K562 (cell line): ENCODE results near the gene GATA2. TPM values are rescaled to one million over a fixed set of nuclear protein-coding genes. Genes with fewer than 3 reads are reported as not detected.
A peak's percentile ranks its signal among the peaks of the same experiment; 100 is the strongest.

Experiments used
- ATF7 ChIP-seq: fragments of 450-650 bp; IDR thresholded peaks from 2 replicates; pipeline ENCODE4 v1.7.1; 2014; ENCODE audit warnings: mild to moderate bottlenecking, moderate library complexity
- BCL6 ChIP-seq: fragments of 250-450 bp; sonication (Bioruptor Pico); IDR thresholded peaks from 2 replicates; pipeline ENCODE4 v1.4.0; 2020
- DDX20 ChIP-seq: fragments of 450-650 bp; IDR thresholded peaks from 2 replicates; pipeline ENCODE4 v1.6.1; 2016; ENCODE audit warnings: missing genetic modification characterization, low read depth, mild to moderate bottlenecking, missing compliant biosample characterization, moderate library complexity
- ELF1 ChIP-seq: fragments of 200-800 bp; sonication (Bioruptor generic); IDR thresholded peaks from 2 replicates; pipeline ENCODE4 v1.6.1; 2016; ENCODE audit warnings: missing genetic modification characterization, missing compliant biosample characterization
- HEY1 ChIP-seq: fragments of 250-450 bp; sonication (Bioruptor Pico); IDR thresholded peaks from 2 replicates; pipeline ENCODE4 v1.5.0; 2020; ENCODE audit warnings: mild to moderate bottlenecking, moderate library complexity, borderline replicate concordance
- IRF2 ChIP-seq: sonication (generic); formaldehyde crosslinking; IDR thresholded peaks from 2 replicates; pipeline ENCODE4 v1.8.1; 2022; ENCODE audit warnings: mild to moderate bottlenecking, missing genetic modification reagents
- JUND ChIP-seq, 2 experiments: IDR thresholded peaks; 2 replicates in 1 of 2; 3 replicates in 1 of 2; pipeline ENCODE4 v1.6.1; 2011; ENCODE audit warnings: borderline replicate concordance in 2 of 2, low read depth in 2 of 2, low read length in 2 of 2, improper control_type of control experiment in 1 of 2, missing biosample characterization in 1 of 2, missing genetic modification characterization in 1 of 2, missing genetic modification reagents in 1 of 2
- KAT8 ChIP-seq: fragments of 450-650 bp; IDR thresholded peaks from 2 replicates; pipeline ENCODE4 v1.6.1; 2016; ENCODE audit warnings: low read depth, mild to moderate bottlenecking
- MCM3 ChIP-seq: fragments of 450-650 bp; IDR thresholded peaks from 2 replicates; pipeline ENCODE4 v1.6.1; 2016
- POLR2B ChIP-seq: fragments of 450-650 bp; IDR thresholded peaks from 2 replicates; pipeline ENCODE4 v1.6.1; 2018; ENCODE audit warnings: low read depth; ENCODE audit not compliant: partially characterized antibody
- RB1 ChIP-seq: fragments of 450-650 bp; IDR thresholded peaks from 2 replicates; pipeline ENCODE4 v1.6.1; 2017; ENCODE audit warnings: low read depth, mild to moderate bottlenecking
- SMARCA5 ChIP-seq: fragments of 450-650 bp; IDR thresholded peaks from 2 replicates; pipeline ENCODE4 v1.6.1; 2016
- ZC3H8 ChIP-seq: fragments of 450-650 bp; IDR thresholded peaks from 2 replicates; pipeline ENCODE4 v1.6.1; 2017
- ZNF408 ChIP-seq: fragments of 250-450 bp; sonication (Bioruptor Pico); IDR thresholded peaks from 2 replicates; pipeline ENCODE4 v1.4.0; 2020; ENCODE audit warnings: low read depth, mild to moderate bottlenecking, moderate library complexity
- ZNF551 ChIP-seq: fragments of 250-450 bp; sonication (Bioruptor Pico); IDR thresholded peaks from 2 replicates; pipeline ENCODE4 v1.5.0; 2021; ENCODE audit warnings: mild to moderate bottlenecking, moderate library complexity
- polyA plus RNA-seq, 8 experiments: library from polyadenylated mRNA; depleted of rRNA in 4 of 8; stranded (reverse) in 5 of 8; unstranded in 3 of 8; fragments of >200 nt; fragmentation: Nextera tagmentation in 2 of 8; fragmentation: Illumina TruSeq in 1 of 8; extraction: Ambion mirVana in 2 of 8; extraction: Trizol in 1 of 8; gene quantifications; 2 replicates each; pipeline versions ENCODE4 v1.2.1 to v1.2.3, GENCODE V29; 2011 to 2014; ENCODE audit warnings: inconsistent platforms in 1 of 8, missing spikeins in 1 of 8
- total RNA-seq, 7 experiments: library from RNA; depleted of rRNA in 6 of 7; stranded (reverse); fragments of >200 nt in 6 of 7; fragmentation: Illumina TruSeq in 2 of 7; extraction: Trizol in 2 of 7; gene quantifications; 2 replicates each; pipeline versions ENCODE4 v1.2.1 to v1.2.3, GENCODE V29; 2011 to 2021; ENCODE audit warnings: low replicate concordance in 1 of 7
- TF ChIP-seq, protein P1 (sequence below), 3 experiments: fragments of 200-800 bp in 1 of 3; fragments of 250-450 bp in 1 of 3; fragments of 450-650 bp in 1 of 3; sonication (Bioruptor Pico) in 1 of 3; sonication (Bioruptor generic) in 1 of 3; formaldehyde crosslinking in 1 of 3; IDR thresholded peaks; 2 replicates each; pipeline versions ENCODE4 v1.6.1 to v1.8.0; 2016 to 2022; ENCODE audit warnings: mild to moderate bottlenecking in 2 of 3, missing genetic modification characterization in 2 of 3, missing compliant biosample characterization in 1 of 3, moderate library complexity in 1 of 3

The GATA2 gene
- total and polyA plus RNA-seq, 9 of the 15 experiments (the other 6 are each of a cell fraction or from before 2014, with no cell fraction given), result 8.5 to 218 (median 50.8) TPM

GRCh38 chr3:128497305-128498126 lies 4.5 kb upstream of the GATA2 start (continued):
- peak; percentile 44; the same call in 1 of the 2 replicates for TF ChIP-seq JUND (IDR thresholded peaks at IDR 0.05; ENCODE audit: borderline replicate concordance, low read depth, low read length)
- TF ChIP-seq JUND (tag; IDR thresholded peaks at IDR 0.05; ENCODE audit: borderline replicate concordance, low read depth, low read length), result no peak; the same call in 2 of the 3 replicates
- TF ChIP-seq HEY1 (CRISPR knock-in tag), result no peak
- no peak for TF ChIP-seq MCM3
- no peak for TF ChIP-seq BCL6 (CRISPR knock-in tag)
- TF ChIP-seq KAT8, result no peak
- no peak for TF ChIP-seq ZC3H8
- TF ChIP-seq POLR2B, result peak; percentile 51
- TF ChIP-seq ZNF408 (CRISPR knock-in tag), result no peak
- TF ChIP-seq DDX20 (tag), result no peak
- TF ChIP-seq RB1, result peak; percentile 79
- no peak for TF ChIP-seq IRF2 (CRISPR knock-in tag)
- peak; percentile 49; the same call in 1 of the 2 replicates for TF ChIP-seq ATF7
- TF ChIP-seq SMARCA5, result no peak
- no peak for TF ChIP-seq ZNF551
- no peak for TF ChIP-seq ELF1 (tag)
- TF ChIP-seq, protein P1, sequence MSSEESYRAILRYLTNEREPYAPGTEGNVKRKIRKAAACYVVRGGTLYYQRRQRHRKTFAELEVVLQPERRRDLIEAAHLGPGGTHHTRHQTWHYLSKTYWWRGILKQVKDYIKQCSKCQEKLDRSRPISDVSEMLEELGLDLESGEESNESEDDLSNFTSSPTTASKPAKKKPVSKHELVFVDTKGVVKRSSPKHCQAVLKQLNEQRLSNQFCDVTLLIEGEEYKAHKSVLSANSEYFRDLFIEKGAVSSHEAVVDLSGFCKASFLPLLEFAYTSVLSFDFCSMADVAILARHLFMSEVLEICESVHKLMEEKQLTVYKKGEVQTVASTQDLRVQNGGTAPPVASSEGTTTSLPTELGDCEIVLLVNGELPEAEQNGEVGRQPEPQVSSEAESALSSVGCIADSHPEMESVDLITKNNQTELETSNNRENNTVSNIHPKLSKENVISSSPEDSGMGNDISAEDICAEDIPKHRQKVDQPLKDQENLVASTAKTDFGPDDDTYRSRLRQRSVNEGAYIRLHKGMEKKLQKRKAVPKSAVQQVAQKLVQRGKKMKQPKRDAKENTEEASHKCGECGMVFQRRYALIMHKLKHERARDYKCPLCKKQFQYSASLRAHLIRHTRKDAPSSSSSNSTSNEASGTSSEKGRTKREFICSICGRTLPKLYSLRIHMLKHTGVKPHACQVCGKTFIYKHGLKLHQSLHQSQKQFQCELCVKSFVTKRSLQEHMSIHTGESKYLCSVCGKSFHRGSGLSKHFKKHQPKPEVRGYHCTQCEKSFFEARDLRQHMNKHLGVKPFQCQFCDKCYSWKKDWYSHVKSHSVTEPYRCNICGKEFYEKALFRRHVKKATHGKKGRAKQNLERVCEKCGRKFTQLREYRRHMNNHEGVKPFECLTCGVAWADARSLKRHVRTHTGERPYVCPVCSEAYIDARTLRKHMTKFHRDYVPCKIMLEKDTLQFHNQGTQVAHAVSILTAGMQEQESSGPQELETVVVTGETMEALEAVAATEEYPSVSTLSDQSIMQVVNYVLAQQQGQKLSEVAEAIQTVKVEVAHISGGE (CRISPR knock-in tag; IDR thresholded peaks at IDR 0.05), result no peak
